Left cardiac atrium (tissue), 4 donors: ENCODE data around the gene ARHGEF4. TPM values are rescaled to one million over a fixed set of nuclear protein-coding genes. Genes with fewer than 3 reads are reported as not detected.

ENCODE experiments used
- ATAC-seq, 2 donors: fragments of 200-7000 bp; cut with Tn5 transposase; one replicate each; pipeline ENCODE4 v1.9.1; 2020; ENCODE audit warnings: mild to moderate bottlenecking in 2 of 2, moderate library complexity in 2 of 2
- DNase-seq: peaks from one replicate; pipeline ENCODE4 v3.0.0-alpha.2; 2020
- intact Hi-C, 2 donors: fragments of 100-400 bp; cut with DNase I; formaldehyde crosslinking; loops; one replicate each; pipeline versions ENCODE4 v1.14.1 to v1.15.1; 2022 to 2023
- total RNA-seq, 2 donors: library from RNA; stranded (reverse); fragmentation: NEBNext Ultra II Directional; extraction: Animal tissue kit (Norgen Biotek cat#: 25700); gene quantifications; one replicate each; pipeline ENCODE4 v1.2.1, GENCODE V29; 2021
- donor health status: DM: no; HTN: yes; CAD: no.
- donor health status: DM: no; HTN: yes; CAD: no; lungs with severe emphysema.
- donor health status: DM: yes; HTN: yes; CAD: no.
- donor health status: Dilated cardiomyopathy.

Gene ARHGEF4
- total RNA-seq, 2 donors from 2014 or later = 3.9 to 8.3 TPM

- no peak for ATAC-seq
- intact Hi-C loops = no loop called here
- no peak for DNase-seq
Measured at GRCh38 chr2:131037398-131038257, 200.9 kb downstream of the ARHGEF4 start.

- ATAC-seq = no peak
- intact Hi-C loops = no loop called here
- DNase-seq = peak; percentile 13
Measured at GRCh38 chr2:131038258-131039100, 201.8 kb downstream of the ARHGEF4 start.

DNA sequence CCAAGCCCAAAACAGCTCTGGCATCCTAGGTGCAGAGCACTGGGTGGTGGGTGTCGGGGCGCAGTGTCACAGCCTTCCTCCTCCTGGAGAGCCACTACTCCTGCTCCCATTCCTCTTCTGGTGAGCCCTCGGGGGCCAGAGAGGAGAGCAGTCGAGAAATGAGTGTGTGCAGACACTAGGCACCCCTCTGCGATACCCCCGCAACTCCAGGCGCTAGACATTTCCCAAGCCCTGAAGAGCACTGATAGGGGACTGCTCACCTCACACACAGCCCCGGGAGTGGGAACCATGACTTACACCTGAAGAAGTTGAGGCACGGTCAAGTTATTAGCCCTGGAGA, 202.4 kb downstream of the ARHGEF4 start:
- no peak for ATAC-seq
- no peak for DNase-seq
- intact Hi-C loops = no loop called here

GRCh38 chr2:131039535-131039907, 202.8 kb downstream of the ARHGEF4 start:
- intact Hi-C loops = no loop called here
- ATAC-seq (peak in 1 of 2 donors; percentile 12), DNase-seq (no peak)

DNA sequence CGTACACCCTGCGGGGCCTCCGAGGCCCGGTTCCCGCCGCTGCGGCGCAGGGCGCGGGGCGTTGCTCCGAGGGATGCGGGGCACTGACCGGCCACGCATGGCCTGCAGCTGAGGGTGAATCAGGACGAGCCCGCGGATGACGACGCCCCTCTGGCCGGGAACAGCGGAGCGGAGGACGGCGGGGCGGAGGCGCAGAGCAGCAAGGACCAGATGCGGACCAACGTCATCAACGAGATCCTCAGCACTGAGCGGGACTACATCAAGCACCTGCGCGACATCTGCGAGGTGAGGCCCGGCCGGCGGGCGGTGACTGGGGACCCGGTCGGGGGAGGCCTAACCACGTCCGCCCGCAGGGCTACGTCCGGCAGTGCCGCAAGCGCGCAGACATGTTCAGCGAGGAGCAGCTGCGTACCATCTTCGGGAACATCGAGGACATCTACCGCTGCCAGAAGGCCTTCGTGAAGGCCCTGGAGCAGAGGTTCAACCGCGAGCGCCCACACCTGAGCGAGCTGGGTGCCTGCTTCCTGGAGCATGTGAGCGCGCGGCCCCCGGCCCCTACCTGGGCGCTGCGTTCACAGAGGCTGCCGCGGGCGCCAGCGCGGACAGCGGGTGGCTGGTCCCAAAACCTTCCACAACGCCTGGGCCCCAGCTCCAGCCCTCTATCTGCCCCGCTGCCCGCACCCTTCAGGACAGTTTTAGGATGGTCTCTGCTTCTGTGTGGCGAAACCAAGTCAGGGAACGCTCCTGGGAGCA, 203.4 kb downstream of the ARHGEF4 start:
- DNase-seq (no peak), ATAC-seq (peak; percentile 5 to 15)
- intact Hi-C loops = no loop called here

- DNase-seq = no peak
- intact Hi-C loops = no loop called here
- ATAC-seq = no peak
Measured at GRCh38 chr2:131040661-131041401, 204.1 kb downstream of the ARHGEF4 start.

DNA sequence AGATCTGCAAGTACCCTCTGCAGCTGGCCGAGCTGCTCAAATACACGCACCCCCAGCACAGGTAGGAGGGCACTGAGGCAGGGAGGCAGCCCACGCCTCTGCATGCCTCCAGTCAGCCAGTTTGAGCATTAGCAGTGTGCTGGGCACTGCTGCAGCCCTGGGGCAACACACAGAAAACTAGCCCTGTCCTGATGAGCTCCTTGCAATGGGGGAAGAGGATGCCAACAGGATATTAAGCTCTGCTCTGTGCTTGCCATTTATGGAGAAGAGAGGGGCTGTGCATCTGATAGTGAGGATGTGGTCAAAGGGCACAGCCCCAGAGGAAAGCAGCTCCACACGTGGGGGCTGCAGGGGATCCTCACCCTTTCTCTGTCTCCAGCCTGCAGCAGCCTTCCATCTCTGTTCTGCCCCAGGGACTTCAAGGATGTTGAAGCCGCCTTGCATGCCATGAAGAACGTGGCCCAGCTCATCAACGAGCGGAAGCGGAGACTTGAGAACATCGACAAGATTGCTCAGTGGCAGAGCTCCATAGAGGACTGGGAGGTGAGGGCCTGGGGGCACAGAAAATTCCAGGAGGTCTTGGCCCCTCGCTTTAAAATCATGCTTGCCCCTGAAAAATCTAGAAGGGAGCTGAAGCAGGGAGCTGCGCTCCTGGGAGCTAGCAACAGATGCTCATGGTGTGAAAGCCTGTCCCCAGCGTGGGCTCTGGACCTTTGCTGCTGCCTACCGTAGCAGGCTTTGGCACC, 204.9 kb downstream of the ARHGEF4 start:
- intact Hi-C loops = no loop called here
- ATAC-seq (no peak), DNase-seq (no peak)

GRCh38 chr2:131042148-131042775, 205.5 kb downstream of the ARHGEF4 start:
- no peak for ATAC-seq
- DNase-seq = no peak
- intact Hi-C loops = no loop called here

- DNase-seq (no peak), ATAC-seq (no peak)
- intact Hi-C loops = no loop called here
Measured at GRCh38 chr2:131043199-131044074, 206.7 kb downstream of the ARHGEF4 start.

DNA sequence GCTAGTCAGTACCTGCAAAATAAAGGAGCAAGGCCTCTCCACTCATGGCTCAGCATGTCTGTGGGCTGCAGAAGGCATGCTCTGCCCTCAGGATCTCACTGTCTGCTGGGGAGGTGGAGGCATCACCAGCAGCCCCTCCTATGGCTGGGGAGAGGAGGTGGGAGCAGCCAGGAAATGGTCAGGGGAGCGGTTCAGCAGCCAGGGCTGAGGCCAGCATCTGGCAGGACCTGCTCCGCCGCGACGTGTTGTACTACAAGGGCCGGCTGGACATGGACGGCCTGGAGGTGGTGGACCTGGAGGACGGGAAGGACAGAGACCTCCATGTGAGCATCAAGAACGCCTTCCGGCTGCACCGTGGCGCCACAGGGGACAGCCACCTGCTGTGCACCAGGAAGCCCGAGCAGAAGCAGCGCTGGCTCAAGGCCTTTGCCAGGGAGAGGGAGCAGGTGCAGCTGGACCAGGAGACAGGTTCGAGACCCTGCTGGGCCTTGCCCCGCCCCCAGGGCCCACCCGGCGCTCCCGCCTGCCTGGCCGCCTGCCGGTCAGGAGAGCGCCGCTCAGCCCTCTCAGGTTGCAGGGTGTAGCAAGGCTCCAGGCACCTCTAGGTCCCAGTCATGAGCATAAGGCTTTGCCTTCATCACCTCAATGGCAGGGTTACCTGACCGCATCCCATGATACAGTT, 207.5 kb downstream of the ARHGEF4 start:
- intact Hi-C loops = no loop called here

GRCh38 chr2:131044757-131045150, 208.0 kb downstream of the ARHGEF4 start:
- intact Hi-C loops = no loop called here
- ATAC-seq = no peak
- no peak for DNase-seq

More for the DNA sequence above, 207.5 kb downstream of the ARHGEF4 start:
- ATAC-seq (no peak), DNase-seq (no peak)

DNA sequence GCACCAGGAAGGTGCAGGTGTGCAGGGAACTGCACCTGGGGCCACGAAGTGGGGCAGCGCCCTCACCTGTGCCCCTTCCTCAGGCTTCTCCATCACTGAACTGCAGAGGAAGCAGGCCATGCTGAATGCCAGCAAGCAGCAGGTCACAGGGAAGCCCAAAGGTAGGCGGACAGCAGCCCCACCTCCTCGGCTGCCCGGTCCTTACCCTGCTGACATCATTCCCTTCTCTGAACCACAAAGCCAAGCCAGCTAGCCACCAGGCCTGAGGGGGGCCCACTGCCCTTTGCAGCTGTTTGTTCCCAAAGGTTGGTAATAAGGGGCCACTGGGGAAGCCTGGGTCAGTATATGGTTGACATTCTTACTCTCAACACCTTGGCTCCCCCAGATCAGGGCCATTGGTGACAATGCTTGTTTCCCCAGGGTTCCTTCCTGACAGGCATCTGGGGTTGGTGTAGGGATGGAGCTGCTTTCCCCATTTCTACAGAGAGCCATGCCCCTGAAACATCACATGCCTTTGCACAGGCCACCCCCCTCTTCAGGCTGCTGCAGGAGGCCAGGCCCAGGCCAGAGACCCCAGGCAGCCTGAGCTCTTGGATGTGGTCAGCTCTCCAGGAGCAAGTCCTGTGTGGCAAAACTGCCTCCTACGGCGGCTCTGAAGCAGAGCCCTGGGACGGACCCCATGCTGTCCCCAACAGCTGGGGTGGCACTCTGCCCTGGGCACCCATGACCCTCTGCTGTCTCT, 208.7 kb downstream of the ARHGEF4 start:
- DNase-seq = no peak
- ATAC-seq = no peak
- intact Hi-C loops = no loop called here

- intact Hi-C loops = no loop called here
- ATAC-seq (peak; percentile 8 to 38), DNase-seq (no peak)
Measured at GRCh38 chr2:131046028-131046917, 209.6 kb downstream of the ARHGEF4 start.

DNA sequence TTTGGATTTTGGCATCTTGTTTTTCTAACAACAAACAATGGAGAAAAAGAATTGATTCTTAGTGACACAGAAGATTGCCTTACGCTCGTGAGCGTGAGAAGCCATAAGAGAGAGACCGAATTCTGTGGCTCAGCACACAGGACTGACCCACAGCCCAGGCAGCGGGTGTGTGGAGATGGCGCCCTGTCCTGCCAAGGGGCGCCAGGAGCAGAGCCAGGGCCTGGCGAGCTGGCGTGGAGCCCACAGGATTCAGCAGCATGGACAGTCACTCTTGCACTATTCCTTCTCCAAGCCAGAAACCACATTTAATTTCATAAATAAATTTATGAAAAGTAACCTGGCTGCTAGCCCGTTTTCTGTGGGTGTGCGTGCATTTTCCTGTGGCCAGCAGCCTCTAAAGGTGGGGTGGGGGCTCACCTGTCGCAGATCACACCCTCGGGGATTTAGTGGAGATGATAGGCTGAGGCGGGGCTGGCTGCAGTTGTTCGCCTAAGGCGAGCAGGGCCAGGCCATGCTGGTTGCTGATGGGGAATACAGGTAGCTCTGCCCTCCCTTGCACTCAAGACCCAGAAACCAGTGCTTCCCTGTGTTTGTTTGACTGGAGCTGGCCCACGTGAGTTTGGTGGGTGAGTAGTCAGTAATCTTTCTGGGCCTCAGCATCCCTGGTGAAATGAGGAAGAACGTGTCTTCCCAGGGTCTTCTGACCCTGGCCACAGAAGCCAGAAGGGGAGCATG, 210.4 kb downstream of the ARHGEF4 start:
- DNase-seq (no peak), ATAC-seq (peak; percentile 59 to 78)
- intact Hi-C loops = no loop called here
